ENCODE measurements around the gene TAS2R30.

The TAS2R30 gene, protein sequence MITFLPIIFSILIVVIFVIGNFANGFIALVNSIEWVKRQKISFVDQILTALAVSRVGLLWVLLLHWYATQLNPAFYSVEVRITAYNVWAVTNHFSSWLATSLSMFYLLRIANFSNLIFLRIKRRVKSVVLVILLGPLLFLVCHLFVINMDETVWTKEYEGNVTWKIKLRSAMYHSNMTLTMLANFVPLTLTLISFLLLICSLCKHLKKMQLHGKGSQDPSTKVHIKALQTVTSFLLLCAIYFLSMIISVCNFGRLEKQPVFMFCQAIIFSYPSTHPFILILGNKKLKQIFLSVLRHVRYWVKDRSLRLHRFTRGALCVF

DNA sequence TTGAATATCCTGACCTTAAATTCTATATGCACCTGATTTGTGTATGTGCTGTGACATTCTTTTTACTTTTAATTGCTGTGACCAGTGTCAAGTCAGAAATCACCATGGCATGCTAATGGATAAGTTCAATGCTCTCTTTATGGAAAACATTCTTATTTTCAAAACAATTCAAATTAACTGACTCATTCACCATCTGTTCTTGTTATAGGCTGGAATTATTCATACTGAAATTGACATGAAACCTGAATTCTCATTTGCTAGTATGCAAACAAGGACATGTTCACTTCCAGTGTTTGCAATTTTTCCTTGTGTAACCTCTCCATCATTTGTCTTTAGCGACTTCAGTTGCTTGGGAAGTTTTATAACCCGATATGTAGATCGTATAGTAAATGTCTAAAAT, at the start of gene TAS2R30:
TAS2R30 (minus strand) TSS at position 340 of the 400 bp plus-strand sequence. CDS start 400 bp downstream, outside the sequence.
- no peak for DNase-seq

DNA sequence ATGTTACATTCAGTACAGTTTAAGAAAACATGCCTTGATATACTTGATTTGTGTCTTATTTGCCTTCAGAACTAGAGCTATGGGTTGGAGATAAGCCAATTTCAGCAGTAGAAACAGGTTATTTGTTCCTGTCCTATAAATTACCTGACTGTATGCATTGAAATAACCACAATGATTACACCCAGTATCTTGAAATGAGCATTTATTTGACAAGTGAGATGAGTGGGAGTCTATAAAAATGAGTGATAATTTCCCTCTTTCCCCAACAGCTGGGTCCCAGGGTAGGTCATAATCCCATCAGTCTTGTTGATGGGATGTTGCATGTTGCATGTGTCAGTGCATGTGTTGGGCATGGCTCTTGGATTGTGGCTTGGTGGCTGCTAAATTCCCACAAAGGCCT, 48.6 kb upstream of the TAS2R30 start:
- no peak for DNase-seq

DNA sequence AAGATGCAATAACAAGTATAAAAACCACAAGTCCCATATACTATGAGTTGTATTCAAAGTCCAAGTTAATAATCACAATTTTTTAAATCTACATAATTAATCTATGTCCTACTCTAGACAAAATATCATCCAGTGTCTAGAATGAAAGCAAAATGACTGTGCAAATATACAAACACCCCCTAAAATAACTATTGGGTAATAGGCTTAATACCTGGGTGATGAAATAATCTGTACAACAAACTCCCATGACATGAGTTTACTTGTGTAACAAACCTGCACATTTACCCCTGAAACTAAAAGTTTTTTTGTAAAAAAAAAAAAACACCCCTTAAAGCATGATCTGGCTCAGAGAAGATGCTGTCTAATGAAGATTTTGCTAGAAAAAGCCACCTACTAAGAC, 48.1 kb upstream of the TAS2R30 start:
- DNase-seq: no peak

DNA sequence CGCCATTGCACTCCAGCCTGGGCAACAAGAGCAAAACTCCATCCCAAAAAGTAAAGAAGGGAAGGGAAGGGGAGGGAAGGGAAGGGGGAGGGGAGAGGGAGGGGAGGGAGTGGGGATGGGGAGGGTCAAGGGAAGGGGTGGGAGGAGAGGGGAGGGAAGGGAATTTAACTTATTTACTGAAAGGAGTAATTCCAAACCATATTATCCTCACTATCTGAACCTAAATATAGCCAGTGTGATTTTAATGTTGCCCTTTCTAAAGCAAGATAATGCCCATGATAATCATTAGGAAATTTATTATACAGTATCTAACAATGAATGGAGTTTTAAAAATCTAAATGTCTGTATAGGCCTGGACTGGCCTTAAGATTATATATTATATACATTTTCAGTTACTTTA, 43.8 kb upstream of the TAS2R30 start:
- DNase-seq: no peak

DNA sequence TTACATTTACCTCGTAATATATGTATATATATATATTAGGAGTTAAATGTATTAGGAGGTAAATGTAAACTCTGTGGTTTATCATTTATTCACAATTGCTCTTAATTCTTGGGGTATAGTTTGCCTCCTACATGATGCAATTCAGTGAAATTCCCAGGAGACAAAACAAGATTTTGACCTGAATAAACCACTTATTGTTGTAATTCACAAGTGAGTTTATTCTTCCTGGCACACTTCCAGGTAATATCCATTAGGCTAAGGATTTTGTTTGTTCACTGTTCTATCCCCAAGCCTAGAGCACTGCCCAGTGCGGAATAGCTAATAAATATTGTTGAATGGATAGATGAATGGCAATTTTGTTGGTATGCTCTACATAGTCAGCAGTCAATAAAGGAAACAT, 39.6 kb upstream of the TAS2R30 start:
- DNase-seq: no peak

DNA sequence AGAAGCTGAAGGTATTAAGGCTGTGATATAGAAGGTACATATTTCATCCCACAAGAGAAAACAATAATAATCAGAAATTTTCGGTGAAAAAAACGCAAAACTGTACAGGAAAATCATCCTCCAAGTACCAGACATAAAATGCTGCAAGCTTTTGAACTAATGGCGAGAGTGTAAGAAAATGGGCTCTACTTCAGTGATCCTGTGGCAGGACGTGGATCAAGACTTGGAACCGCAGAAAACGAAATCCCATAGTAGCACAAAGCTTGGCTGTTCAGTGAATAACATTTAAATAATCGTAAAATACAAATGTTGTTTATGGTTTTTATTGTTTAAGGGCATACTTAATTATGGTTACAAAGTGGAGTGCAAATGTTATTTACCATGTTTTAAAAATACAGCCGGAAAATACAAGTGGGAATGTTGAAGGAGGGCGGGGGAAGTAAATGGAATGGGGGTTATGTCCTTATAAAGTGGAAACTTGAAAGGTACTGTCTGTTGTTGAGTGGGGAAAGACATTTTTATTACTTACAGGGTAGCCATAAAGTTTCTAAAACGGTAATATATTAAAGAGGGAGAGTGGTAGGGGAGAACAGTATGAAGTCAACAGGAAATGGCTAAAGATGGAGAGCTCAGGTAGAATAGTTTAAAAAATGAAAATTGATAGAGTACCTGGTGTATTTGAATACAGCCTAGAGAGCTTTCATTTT, 37.7 kb upstream of the TAS2R30 start:
- no peak for DNase-seq

DNA sequence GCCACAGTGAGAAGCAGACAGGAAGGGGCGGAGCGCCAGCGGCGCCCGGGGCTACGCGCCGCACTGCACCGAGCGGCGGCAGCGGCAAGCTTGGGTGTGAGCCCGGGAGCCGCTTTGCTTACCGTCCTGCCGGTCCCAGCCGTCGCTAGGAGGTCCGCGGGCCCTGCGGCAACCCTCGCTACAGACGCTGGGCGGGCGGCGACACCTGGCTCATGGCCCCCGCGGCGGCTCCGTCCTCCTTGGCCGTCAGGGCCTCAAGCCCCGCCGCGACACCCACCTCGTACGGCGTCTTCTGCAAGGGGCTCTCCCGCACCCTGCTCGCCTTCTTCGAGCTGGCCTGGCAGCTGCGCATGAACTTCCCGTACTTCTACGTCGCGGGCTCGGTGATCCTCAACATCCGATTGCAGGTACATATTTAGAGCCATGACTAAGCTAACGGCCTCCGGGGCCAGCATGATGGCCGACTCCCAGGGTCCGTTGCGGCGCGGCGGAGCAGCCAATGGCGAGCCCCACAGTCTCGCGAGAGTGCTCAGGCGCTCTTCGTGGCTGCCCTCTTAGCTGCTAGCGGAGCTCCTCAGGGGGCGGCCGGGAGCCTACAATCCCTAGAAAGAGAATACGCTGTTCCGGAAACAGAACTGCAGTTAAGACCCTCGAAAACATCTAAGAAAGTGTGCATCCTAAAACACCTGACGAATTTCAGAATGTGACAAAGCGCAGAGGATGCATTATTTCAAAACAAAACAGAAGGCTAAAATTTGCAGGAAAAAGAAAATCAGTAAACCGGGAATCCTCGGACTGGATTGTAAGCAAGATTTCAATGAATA, 36.9 kb upstream of the TAS2R30 start, which contains the start of gene SMIM10L1:
SMIM10L1 (plus strand) TSS at position 50 of the 824 bp plus-strand sequence; CDS start at position 213, 163 bp downstream.
- peak; percentile 85 for DNase-seq

DNA sequence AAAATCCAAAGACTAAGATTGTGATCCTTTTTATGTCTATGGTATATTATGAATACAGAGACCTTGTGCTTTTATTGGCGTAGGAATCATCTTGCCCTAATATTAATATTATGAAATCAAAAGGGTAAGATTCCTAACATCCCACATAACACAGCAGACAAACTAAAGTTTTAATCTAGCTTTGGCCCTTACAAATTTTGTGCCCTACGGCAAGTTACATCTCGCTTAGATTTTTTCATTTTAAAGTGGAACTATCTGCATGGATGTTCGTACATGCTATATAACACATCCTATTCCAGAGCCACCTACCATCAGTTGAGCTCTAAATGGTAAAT, 36.3 kb upstream of the TAS2R30 start:
- no peak for DNase-seq

DNA sequence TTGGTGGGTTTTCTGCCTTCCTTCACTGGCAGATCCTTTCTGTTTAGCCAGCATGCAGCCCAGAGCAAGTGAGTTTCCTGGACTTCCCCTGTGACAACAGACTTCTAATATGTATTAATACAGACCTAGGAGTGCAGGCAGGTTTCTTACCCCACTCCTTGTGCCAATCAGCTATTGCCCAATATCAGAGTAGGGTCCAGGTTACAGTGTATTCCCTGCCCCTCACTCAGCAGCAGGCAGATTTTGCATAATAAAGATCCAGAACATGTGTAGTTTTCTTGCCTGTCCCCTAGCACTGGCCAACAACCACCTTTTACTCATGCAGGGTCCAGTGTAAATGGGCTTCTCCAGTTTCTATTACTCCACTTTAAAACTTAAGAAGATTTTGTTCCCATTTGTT, 31.9 kb upstream of the TAS2R30 start:
- DNase-seq: no peak

DNA sequence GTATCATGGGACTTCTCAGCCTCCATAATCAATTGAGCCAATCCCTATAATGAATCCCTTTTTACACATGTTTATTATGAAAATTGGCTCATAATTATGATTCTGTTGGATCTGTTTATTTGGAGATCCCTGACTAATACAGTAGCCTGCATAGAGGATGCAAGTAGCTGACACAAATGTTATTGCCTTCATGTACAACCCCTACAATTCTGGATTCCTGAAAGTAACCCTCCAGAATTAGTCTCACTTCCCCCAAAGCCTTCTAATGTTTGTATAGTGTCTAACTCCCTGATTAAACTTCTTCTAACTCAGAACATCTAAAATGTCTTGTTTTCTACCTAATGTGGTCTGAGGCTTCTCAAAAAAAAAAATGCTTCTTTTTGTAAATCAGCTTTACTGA, 29.9 kb upstream of the TAS2R30 start:
- DNase-seq: no peak

DNA sequence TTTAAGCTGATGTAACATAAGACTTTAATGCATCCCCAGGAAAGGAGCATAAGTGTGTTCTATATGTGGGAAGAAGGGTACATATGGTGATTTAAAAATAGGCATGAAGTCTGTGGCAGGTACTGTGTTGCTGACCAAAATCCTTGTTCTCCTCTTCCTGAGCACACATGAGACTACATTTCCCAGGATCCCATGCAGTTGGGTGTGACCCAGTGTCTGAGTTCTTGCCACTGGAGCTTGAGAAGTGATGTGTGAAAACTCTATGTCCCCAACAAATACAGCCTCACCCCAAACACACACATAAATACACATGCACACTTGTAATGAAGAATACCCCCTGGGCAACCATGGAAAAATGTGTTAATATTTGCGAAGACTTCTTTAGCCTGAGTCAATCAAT, 28.1 kb upstream of the TAS2R30 start:
- no peak for DNase-seq

DNA sequence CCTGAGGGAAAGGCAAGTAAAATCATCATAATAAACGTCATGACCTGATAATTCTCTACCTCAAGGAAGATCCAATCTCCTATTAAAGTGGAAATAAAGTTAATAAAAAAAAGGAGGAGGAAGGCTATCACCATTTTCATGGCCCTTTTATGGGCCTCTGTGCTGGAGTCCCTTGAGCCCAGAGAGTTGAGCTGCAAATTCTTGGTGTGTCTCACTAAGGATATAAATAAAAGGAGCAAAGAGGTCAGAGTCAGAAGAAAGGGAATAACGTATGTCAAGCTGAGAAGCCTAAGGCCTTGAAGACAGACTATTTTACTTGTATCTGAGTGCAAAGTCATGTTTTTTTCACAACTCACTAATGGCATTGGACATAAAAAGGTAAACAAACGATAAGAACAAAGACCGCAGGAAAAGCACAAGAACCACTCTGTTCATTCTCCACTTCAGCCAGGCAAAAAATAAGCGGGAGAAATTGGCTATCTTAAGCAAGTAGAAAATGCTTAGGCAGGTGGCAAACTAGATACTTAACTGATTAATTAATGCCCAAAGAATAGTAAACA, 24.5 kb upstream of the TAS2R30 start:
- no peak for DNase-seq

DNA sequence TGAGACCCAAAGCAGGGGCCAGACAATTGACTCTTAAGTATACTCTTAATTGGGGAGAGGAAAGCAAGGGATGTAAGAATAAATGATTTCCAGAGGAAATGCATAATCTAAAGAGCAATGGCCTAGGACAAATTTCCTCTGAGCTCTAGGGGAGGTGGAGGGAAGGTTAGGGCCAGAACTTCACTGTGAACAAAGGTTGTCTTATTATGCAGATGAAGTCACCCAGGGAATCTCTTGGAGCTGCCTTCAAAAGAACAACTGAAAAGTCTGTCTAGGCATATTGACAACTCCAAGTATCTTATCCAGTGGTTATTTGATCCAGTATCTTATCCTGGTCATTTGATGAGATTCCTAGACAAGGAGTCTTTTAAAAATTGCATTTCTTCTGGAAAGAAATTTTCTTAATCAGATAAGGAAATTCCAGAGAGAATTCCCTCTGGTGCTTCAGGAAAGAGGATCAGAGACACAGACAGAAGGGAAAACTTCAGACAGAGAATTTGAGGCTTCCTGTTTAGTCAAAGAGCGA, 20.0 kb upstream of the TAS2R30 start:
- no peak for DNase-seq

DNA sequence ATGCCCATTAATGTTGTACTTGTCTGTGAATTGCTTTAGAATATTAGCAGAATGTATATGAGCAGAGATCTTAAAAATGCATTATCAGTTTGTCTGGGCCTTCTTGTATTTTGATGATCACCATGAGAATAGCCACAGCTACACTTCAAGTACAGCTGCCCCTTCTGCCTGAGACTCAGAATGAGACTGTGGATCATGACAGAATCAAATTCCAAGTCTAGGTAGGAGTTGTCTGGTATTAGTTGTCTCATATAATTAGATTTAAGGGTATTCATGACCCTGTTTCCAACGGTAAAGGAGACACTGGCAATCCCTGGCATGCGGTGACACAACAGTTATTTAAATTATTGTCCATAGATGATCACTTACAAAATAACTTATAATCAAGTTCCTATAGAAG, 18.3 kb upstream of the TAS2R30 start:
- no peak for DNase-seq

DNA sequence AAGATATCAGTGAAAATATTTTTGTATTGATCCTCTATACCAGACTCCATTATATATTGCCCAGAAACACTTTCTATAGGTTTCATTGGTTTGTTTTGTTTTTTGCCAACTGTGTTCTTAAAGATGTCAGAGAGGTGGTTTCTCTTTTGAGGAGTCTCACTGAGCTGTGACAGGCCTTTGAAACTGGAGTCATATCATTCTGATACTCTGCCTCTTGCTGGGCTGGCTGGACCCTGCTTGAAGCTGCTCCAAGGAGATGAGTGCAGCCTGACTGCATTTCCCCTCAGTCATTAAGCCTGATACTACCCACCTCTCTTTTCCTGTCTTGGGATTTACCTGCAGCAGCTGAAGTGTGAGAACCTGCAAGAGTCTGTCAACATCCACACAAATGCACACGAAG, 16.4 kb upstream of the TAS2R30 start:
- DNase-seq: no peak

DNA sequence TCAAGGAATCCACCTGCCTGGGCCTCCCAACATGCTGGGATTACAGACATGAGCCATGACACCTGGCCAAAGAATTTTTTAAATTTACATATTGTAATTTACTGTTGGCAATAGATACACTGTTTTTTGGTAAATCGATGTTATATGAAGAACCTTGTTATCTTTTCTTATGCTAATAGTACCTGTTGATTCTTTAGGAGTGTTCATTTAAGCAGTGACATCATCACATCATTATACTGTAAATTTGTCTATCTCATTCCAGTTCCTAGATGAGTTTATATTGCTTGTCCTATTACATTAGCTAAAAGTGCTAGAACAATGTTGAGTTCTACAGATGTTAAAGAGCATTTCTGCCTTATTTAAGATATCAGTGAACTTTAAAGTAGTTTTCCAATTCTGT, 13.0 kb upstream of the TAS2R30 start:
- no peak for DNase-seq

DNA sequence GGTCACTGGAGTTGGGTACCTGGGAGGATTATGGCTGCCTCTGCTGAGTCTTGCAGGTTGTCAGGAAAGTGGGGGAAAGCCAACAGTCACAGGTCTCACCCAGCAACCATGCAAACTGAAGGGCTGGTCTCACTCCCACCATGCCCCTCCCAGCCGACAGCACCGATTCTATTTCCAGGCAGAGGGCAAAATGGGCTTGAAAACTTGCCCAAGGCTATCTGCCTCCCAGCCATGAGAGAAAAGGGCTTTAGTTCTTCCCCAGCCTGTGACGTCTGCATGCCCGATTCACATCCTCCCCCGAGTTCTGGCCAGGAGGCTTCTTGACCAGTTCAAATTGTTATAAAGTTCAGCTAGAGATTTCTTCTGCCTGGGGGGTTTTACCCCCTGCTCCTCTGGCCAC, 9.9 kb upstream of the TAS2R30 start:
- DNase-seq: no peak

DNA sequence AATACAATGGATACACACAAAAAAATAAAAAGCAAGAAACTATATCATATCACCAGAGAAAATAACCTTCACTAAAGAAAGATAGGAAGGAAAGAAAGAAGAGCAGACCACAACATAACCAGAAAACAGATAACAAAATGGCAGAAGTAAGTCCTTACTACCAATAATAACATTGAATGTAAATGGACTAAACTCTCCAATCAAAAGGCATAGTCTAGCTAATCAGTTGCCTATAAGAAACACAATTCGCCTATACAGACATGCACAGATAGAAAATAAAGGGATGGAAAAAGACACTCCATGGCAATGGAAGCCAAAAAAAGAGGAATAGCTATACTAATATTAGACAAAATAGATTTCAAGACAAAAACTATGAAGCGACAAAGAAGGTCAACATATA, 8.9 kb upstream of the TAS2R30 start:
- no peak for DNase-seq

DNA sequence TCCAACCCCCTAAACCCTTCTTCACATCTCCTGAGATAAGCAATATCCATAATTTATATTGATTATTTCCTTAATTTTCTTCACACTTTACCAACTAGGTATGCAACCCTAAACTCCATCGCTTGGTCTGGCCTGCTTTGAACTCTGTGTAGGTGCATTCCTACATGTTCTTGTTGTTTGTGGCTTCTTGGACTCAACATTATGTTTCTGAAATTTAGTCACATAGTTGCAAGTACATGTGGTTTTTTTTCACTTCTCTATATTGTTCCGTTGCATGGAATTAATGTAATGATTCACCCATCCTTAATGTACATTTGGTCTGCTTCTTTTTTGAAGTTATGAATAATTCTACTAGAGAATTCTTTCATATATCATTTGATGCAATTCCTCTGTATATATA, 1.6 kb upstream of the TAS2R30 start:
- DNase-seq: no peak

DNA sequence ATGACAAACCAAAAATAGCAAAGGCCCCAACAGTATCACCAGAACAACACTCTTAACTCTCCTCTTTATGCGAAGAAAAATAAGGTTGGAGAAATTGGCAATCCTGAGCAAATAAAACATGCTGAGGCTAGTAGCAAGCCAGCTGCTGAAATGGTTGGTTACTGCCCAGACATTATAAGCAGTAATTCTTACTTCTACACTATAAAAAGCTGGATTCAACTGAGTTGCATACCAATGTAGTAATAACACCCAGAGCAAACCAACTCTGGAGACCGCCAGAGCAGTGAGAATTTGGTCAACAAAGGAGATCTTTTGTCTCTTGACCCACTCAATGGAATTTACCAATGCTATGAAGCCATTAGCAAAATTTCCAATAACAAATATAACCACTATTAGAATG, 628 bp downstream of the TAS2R30 start:
- no peak for DNase-seq

DNA sequence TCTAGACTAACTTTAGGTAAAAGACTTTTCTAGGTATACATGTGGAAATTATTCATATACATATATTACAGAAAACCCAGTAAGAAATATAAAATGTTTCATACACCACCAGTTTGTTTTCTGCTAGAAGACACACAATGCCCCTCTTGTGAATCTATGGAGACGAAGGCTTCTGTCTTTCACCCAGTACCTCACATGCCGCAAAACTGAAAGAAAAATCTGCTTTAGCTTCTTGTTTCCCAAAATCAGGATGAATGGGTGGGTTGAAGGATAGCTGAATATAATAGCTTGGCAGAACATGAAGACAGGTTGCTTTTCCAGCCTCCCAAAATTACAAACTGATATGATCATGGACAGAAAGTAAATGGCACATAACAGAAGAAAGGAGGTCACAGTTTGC, 1.3 kb downstream of the TAS2R30 start:
- DNase-seq: no peak

DNA sequence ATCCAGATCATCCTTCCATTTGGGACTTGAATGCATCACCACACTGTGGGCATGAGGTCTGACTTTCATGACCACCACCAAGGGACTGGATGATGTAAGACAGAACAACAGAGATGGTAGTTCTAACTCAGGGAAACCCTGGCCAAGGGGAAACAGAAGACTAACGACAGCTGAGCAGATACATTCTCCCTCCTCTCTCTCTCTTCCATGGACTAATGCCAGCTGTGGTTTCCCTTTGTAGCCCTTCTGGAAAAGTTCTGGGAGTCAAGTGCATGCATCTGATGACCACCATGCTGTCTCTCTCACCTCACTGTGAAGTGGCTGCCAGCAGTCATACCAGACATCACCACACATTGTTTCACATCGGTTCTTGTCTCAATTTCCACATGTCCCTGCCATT, 3.4 kb downstream of the TAS2R30 start:
- DNase-seq: no peak

DNA sequence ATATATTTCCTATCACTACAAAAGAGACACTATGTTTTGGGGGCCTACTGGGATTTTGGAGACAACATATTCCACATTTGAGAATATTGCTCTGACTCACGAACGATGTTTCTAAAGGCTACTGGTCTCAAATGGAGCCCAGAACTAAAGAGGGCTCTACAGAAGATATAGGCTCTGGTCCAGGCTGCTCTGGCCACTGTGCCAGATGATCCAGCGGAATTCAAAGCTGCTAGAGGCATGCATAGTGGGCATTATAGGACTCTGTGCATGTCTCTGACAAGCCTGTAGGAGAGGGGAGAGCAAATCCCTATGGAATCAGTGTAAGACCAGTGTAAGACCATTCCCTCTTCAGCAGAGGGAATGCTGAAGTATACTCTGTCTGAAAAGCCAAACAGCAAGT, 4.1 kb downstream of the TAS2R30 start:
- DNase-seq: no peak
